ENCODE measurements around the gene ZHX3. TPM values are rescaled to one million over a fixed set of nuclear protein-coding genes. Genes with fewer than 3 reads are reported as not detected.

Gene ZHX3
- total RNA-seq, 1 donor from 2014 or later = 13.9 TPM

- DNase-seq (ENCODE audit: low spot score in 2 of 2, unreplicated experiment in 2 of 2) = no peak
- TF ChIP-seq, protein P1, sequence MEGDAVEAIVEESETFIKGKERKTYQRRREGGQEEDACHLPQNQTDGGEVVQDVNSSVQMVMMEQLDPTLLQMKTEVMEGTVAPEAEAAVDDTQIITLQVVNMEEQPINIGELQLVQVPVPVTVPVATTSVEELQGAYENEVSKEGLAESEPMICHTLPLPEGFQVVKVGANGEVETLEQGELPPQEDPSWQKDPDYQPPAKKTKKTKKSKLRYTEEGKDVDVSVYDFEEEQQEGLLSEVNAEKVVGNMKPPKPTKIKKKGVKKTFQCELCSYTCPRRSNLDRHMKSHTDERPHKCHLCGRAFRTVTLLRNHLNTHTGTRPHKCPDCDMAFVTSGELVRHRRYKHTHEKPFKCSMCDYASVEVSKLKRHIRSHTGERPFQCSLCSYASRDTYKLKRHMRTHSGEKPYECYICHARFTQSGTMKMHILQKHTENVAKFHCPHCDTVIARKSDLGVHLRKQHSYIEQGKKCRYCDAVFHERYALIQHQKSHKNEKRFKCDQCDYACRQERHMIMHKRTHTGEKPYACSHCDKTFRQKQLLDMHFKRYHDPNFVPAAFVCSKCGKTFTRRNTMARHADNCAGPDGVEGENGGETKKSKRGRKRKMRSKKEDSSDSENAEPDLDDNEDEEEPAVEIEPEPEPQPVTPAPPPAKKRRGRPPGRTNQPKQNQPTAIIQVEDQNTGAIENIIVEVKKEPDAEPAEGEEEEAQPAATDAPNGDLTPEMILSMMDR (IDR thresholded peaks at IDR 0.05; ENCODE audit: unreplicated experiment) = no peak
- peaks cover 22% of the 10 kb centered on the region for H3K4me1 Mint-ChIP-seq
- no peaks in the 10 kb centered on the region for H3K9me3 Mint-ChIP-seq
- no peaks in the 10 kb centered on the region for H3K27me3 Mint-ChIP-seq (ENCODE audit: low read depth)
- H3K4me3 Mint-ChIP-seq = no peak overlapping the region
- H3K36me3 Mint-ChIP-seq = no peaks in the 10 kb centered on the region
- no peak overlapping the region for H3K27ac Mint-ChIP-seq
Observed at GRCh38 chr20:41218466-41218865, 99.1 kb downstream of the ZHX3 start.

- no peaks in the 10 kb centered on the region for H3K9me3 Mint-ChIP-seq
- H3K4me1 Mint-ChIP-seq = peaks cover 22% of the 10 kb centered on the region
- no peak for DNase-seq (ENCODE audit: low spot score in 2 of 2, unreplicated experiment in 2 of 2)
- H3K36me3 Mint-ChIP-seq = no peaks in the 10 kb centered on the region
- no peak overlapping the region for H3K4me3 Mint-ChIP-seq
- no peak overlapping the region for H3K27ac Mint-ChIP-seq
- no peaks in the 10 kb centered on the region for H3K27me3 Mint-ChIP-seq (ENCODE audit: low read depth)
- TF ChIP-seq, protein P1 (IDR thresholded peaks at IDR 0.05; ENCODE audit: unreplicated experiment) = no peak
Observed at GRCh38 chr20:41217422-41217821, 100.1 kb downstream of the ZHX3 start.

GRCh38 chr20:41214666-41215065, 102.9 kb downstream of the ZHX3 start:
- Mint-ChIP-seq H3K9me3 (no peaks in the 10 kb centered on the region), H3K27me3 (ENCODE audit: low read depth) (no peaks in the 10 kb centered on the region), H3K4me3 (no peak overlapping the region), H3K4me1 (peaks cover 9% of the 10 kb centered on the region), H3K27ac (no peak overlapping the region), H3K36me3 (no peaks in the 10 kb centered on the region)
- DNase-seq (ENCODE audit: low spot score in 2 of 2, unreplicated experiment in 2 of 2) = no peak
- TF ChIP-seq, protein P1 (IDR thresholded peaks at IDR 0.05; ENCODE audit: unreplicated experiment) = no peak

GRCh38 chr20:41214202-41214601, 103.3 kb downstream of the ZHX3 start:
- TF ChIP-seq, protein P1 (IDR thresholded peaks at IDR 0.05; ENCODE audit: unreplicated experiment) = no peak
- Mint-ChIP-seq H3K4me1 (peaks cover 9% of the 10 kb centered on the region), H3K27me3 (ENCODE audit: low read depth) (no peaks in the 10 kb centered on the region), H3K9me3 (peaks cover 2% of the 10 kb centered on the region), H3K4me3 (no peak overlapping the region), H3K36me3 (peaks cover 1% of the 10 kb centered on the region), H3K27ac (no peak overlapping the region)
- no peak for DNase-seq (ENCODE audit: low spot score in 2 of 2, unreplicated experiment in 2 of 2)

DNA sequence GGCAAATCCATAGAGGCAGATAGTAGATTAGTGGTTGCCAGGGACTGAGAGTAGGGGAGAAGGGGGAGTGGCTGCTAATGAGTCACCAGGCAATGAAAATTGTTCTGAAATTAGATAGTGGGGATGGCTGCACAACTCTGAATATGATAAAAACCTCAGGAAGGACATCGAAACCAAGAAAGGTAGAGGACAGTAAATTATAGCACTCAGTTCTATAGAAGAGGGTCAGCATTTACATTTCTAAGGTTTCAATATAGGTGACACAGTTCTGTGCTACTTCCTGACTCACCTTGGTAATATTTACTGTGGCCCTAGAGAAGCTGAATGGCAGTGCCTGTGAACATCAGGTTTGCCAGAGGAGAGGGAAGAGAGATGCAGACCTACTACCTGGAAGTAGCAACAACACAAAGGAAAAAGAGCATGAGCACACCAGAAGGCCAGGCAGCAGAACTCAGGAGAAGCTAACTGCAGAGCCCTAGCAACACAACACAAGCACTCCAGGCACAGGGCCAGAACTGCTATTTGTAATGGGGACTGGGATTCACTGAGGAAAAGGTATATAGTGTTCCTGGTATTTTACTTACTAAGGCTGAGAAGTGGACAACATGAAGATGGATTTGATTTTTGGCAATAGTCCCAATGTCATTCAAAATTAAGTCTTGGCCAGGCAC, 104.2 kb downstream of the ZHX3 start:
- Mint-ChIP-seq H3K27ac (peak overlapping the region; percentile 57), H3K36me3 (peaks cover 2% of the 10 kb centered on the region), H3K9me3 (peaks cover 3% of the 10 kb centered on the region), H3K4me3 (no peak overlapping the region), H3K27me3 (ENCODE audit: low read depth) (no peaks in the 10 kb centered on the region), H3K4me1 (peaks cover 9% of the 10 kb centered on the region)
- TF ChIP-seq, protein P1 (IDR thresholded peaks at IDR 0.05; ENCODE audit: unreplicated experiment) = no peak
- no peak for DNase-seq (ENCODE audit: low spot score in 2 of 2, unreplicated experiment in 2 of 2)
